ENCODE data around the gene ZRANB3. TPM values are rescaled to one million over a fixed set of nuclear protein-coding genes. Genes with fewer than 3 reads are reported as not detected.
A peak's percentile ranks its signal among the peaks of the same experiment; 100 is the strongest.

The ZRANB3 gene
- total and polyA plus RNA-seq, 2 of the 13 experiments (the other 11 are each of a cell fraction or from before 2014, with no cell fraction given): 5.8 to 25.2 TPM

DNA sequence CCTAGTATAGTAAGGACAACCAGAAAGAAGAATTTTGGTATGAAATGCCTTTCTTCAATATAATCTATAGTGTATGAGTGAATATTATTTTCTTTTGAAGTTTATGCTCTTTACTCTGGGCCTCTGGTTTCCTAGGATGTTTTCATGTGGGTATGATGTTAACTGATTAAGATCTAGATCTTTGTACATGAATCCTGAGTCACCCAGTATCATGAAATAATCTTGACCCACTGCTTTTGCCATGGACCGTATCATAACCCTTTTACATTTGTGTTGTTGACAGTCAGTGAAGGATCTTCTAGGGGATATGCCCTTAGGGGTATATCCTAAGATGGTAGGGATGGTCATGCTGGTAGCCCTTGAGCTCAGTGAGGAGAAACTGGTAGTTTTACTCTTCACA lies 378.7 kb downstream of the ZRANB3 start (continued):
- TF ChIP-seq, protein P1, sequence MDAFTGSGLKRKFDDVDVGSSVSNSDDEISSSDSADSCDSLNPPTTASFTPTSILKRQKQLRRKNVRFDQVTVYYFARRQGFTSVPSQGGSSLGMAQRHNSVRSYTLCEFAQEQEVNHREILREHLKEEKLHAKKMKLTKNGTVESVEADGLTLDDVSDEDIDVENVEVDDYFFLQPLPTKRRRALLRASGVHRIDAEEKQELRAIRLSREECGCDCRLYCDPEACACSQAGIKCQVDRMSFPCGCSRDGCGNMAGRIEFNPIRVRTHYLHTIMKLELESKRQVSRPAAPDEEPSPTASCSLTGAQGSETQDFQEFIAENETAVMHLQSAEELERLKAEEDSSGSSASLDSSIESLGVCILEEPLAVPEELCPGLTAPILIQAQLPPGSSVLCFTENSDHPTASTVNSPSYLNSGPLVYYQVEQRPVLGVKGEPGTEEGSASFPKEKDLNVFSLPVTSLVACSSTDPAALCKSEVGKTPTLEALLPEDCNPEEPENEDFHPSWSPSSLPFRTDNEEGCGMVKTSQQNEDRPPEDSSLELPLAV (CRISPR knock-in tag; conservative IDR thresholded peaks at IDR 0.05; ENCODE audit: low read depth): no peak
- TF ChIP-seq, protein P2, sequence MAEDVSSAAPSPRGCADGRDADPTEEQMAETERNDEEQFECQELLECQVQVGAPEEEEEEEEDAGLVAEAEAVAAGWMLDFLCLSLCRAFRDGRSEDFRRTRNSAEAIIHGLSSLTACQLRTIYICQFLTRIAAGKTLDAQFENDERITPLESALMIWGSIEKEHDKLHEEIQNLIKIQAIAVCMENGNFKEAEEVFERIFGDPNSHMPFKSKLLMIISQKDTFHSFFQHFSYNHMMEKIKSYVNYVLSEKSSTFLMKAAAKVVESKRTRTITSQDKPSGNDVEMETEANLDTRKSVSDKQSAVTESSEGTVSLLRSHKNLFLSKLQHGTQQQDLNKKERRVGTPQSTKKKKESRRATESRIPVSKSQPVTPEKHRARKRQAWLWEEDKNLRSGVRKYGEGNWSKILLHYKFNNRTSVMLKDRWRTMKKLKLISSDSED (CRISPR knock-in tag; IDR thresholded peaks at IDR 0.05): no peak
- TF ChIP-seq, protein P3, sequence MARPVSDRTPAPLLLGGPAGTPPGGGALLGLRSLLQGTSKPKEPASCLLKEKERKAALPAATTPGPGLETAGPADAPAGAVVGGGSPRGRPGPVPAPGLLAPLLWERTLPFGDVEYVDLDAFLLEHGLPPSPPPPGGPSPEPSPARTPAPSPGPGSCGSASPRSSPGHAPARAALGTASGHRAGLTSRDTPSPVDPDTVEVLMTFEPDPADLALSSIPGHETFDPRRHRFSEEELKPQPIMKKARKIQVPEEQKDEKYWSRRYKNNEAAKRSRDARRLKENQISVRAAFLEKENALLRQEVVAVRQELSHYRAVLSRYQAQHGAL (CRISPR knock-in tag; IDR thresholded peaks at IDR 0.05; ENCODE audit: not compliant biosample characterization): no peak
- TF ChIP-seq ELF3 (CRISPR knock-in tag; IDR thresholded peaks at IDR 0.05) (no peak), SCMH1 (CRISPR knock-in tag; IDR thresholded peaks at IDR 0.05; ENCODE audit: borderline replicate concordance) (no peak), ZIK1 (CRISPR knock-in tag; IDR thresholded peaks at IDR 0.05; ENCODE audit: borderline replicate concordance, low read depth) (no peak), GFI1 (CRISPR knock-in tag; IDR thresholded peaks at IDR 0.05; ENCODE audit: borderline replicate concordance) (no peak), ZFP36 (IDR thresholded peaks at IDR 0.05; ENCODE audit: borderline replicate concordance, low read depth, low read length, partially characterized antibody) (no peak), FOXP1 (IDR thresholded peaks at IDR 0.05) (no peak), FOXP1 (CRISPR knock-in tag; IDR thresholded peaks at IDR 0.05) (no peak)

DNA sequence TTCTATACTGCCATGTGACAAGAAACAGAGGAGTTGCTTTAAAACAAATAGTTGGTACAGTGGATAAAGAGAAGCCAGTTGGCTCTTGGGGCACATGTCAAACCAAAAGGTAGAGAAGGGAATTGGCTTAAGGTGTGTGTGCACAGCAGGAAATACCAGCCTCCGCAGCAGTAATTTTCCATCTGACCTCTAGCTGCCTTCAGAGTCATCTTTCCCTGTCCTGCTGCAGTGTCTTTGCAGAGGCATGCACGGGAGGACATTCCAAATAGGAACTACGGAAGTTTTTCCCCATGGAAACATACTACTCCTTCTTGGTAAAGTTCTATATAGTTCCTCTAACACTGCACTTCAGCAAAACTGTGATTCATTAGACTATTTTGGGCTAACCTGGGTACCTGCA lies 379.4 kb downstream of the ZRANB3 start:
- intact Hi-C loops (cut with micrococcal nuclease; ENCODE audit: unreplicated experiment): no loop called here
- 77% methylated on average over 3 of the region's 3 CpGs for WGBS (ENCODE audit: low lambda C conversion rate)
- DNase-seq (ENCODE audit: low spot score) (peak; percentile 26), ATAC-seq (peak; percentile 58), FAIRE-seq (peak; percentile 34)
- CTCF ChIA-PET (ENCODE audit: low intra/inter-chr PET ratio, low total read pairs): no interaction called here
- Histone ChIP-seq H3K27ac (ENCODE audit: extremely low read length, insufficient read depth, low read length) (peak overlapping the region; percentile 48), H3K27me3 (ENCODE audit: control insufficient read depth in 1 of 2, insufficient read depth in 2 of 2, low read length in 2 of 2) (no peaks in the 10 kb centered on the region), H3K9ac (ENCODE audit: insufficient read depth, low read depth, low read length) (no peak overlapping the region), H3K4me1 (ENCODE audit: insufficient read depth, low read length) (peaks cover 36% of the 10 kb centered on the region), H3K9me3 (ENCODE audit: low read length) (no peaks in the 10 kb centered on the region), H2AFZ (ENCODE audit: low read length) (no peak overlapping the region), H3K4me2 (ENCODE audit: low read depth, low read length) (no peak overlapping the region), H3K79me2 (ENCODE audit: insufficient read depth, low read length) (no peaks in the 10 kb centered on the region), H4K20me1 (ENCODE audit: insufficient read depth, low read length) (no peaks in the 10 kb centered on the region), H3K4me3 (replicated peaks in 1 of 3; ENCODE audit: insufficient read depth in 1 of 3, low read depth in 2 of 3, low read length in 3 of 3) (no peak overlapping the region; a peak in 1 of 6 replicates), H3K36me3 (replicated peaks in 1 of 2; ENCODE audit: control insufficient read depth in 1 of 2, insufficient read depth in 2 of 2, low read length in 2 of 2) (peaks cover 12 to 45% of the 10 kb centered on the region in 2 experiments)
- in situ Hi-C loops (cut with HindIII; ENCODE audit: extremely low pct_ligation_motif_present, low pct_unique_long_range_greater_than_20kb): no loop called here
- TF ChIP-seq FOSL2 (CRISPR knock-in tag; IDR thresholded peaks at IDR 0.05) (0 out of 2 replicates have a peak, but pooled peaks have one; percentile 8), ZIK1 (CRISPR knock-in tag; IDR thresholded peaks at IDR 0.05; ENCODE audit: borderline replicate concordance, low read depth) (no peak), CREM (IDR thresholded peaks at IDR 0.05) (no peak), CREM (CRISPR knock-in tag; IDR thresholded peaks at IDR 0.05) (no peak), RARA (CRISPR knock-in tag; IDR thresholded peaks at IDR 0.05) (0 out of 2 replicates have a peak, but pooled peaks have one; percentile 15), ZNF121 (CRISPR knock-in tag; IDR thresholded peaks at IDR 0.05) (0 out of 2 replicates have a peak, but pooled peaks have one; percentile 41), NR2F1 (CRISPR knock-in tag; IDR thresholded peaks at IDR 0.05) (no peak), NKX3-1 (CRISPR knock-in tag; IDR thresholded peaks at IDR 0.05) (no peak), ZMYM4 (CRISPR knock-in tag; IDR thresholded peaks at IDR 0.05) (0 out of 2 replicates have a peak, but pooled peaks have one; percentile 24), FOXJ3 (CRISPR knock-in tag; IDR thresholded peaks at IDR 0.05; ENCODE audit: borderline replicate concordance) (0 out of 2 replicates have a peak, but pooled peaks have one; percentile 4), EP300 (IDR thresholded peaks at IDR 0.05; ENCODE audit: low read depth in 2 of 2, low read length in 2 of 2) (0 out of 4 replicates have a peak, but pooled peaks of 1 of the 2 experiments have one; percentile 7), EP300 (CRISPR knock-in tag; IDR thresholded peaks at IDR 0.05; ENCODE audit: borderline replicate concordance) (no peak)
- POLR2A ChIA-PET: no interaction called here
- BruUV-seq (replicated peaks): no TSS peak

Measured in HepG2 (cell line).